Heart right ventricle (tissue), 16 donors: ENCODE results near the gene NUB1. TPM values are rescaled to one million over a fixed set of nuclear protein-coding genes. Genes with fewer than 3 reads are reported as not detected.

Experiments
- ATAC-seq, 8 donors: fragments of 200-7000 bp; cut with Tn5 transposase; one replicate each; pipeline ENCODE4 v1.9.1; 2020; ENCODE audit warnings: mild to moderate bottlenecking in 8 of 8, moderate library complexity in 8 of 8, moderate number of reproducible peaks in 1 of 8
- DNase-seq, 2 donors: peaks; one replicate each; pipeline ENCODE4 v3.0.0-alpha.2; 2020
- H3K27ac ChIP-seq, 10 donors: fragments of 200-600 bp; sonication (generic) in 2 of 10; one replicate each; pipeline versions ENCODE4 v1.5.0 to v1.8.0; 2020 to 2022; ENCODE audit warnings: mild to moderate bottlenecking in 3 of 10
- H3K27me3 ChIP-seq, 7 donors: fragments of 200-600 bp; one replicate each; pipeline ENCODE4 v1.8.0; 2021 to 2022; ENCODE audit warnings: mild to moderate bottlenecking in 2 of 7
- H3K36me3 ChIP-seq, 9 donors: fragments of 200-600 bp; sonication (generic) in 1 of 9; one replicate each; pipeline versions ENCODE4 v1.5.0 to v1.8.0; 2020 to 2022; ENCODE audit warnings: mild to moderate bottlenecking in 2 of 9
- H3K4me1 ChIP-seq, 9 donors: fragments of 200-600 bp; sonication (generic) in 1 of 9; one replicate each; pipeline versions ENCODE4 v1.5.0 to v1.8.0; 2020 to 2022; ENCODE audit warnings: mild to moderate bottlenecking in 4 of 9
- H3K4me3 ChIP-seq, 10 donors: fragments of 200-600 bp; sonication (generic) in 2 of 10; one replicate each; pipeline versions ENCODE4 v1.5.0 to v1.8.0; 2020 to 2022; ENCODE audit warnings: mild to moderate bottlenecking in 7 of 10, moderate library complexity in 2 of 10
- H3K9me3 ChIP-seq, 11 donors: fragments of 200-600 bp in 10 of 11; sonication (generic) in 2 of 11; one replicate each; pipeline versions ENCODE4 v1.5.0 to v1.8.0; 2013 to 2022; ENCODE audit warnings: mild to moderate bottlenecking in 2 of 11, control low read depth in 1 of 11, moderate library complexity in 1 of 11
- WGBS, 2 donors: extraction: QIAGEN DNeasy Blood & Tissue Kit; methylation state at CpG; one replicate each; pipeline ENCODE4 v1.1.7; 2013; ENCODE audit warnings: inconsistent platforms in 1 of 2; 5-methylcytosine and 5-hydroxymethylcytosine counted together
- intact Hi-C, 10 donors: fragments of 100-400 bp; cut with DNase I; formaldehyde crosslinking; loops; one replicate each; pipeline versions ENCODE4 v1.11.1 to v1.14.2; 2022
- polyA plus RNA-seq, 2 donors: library from polyadenylated mRNA; stranded (reverse); fragments of 200-250 nt; gene quantifications; one replicate each; pipeline ENCODE4 v1.2.3, GENCODE V29; 2013
- total RNA-seq, 10 donors: library from RNA; stranded (reverse); fragmentation: NEBNext Ultra II Directional in 3 of 10; extraction: Animal tissue kit (Norgen Biotek cat#: 25700) in 3 of 10; gene quantifications; one replicate each; pipeline versions ENCODE4 v1.2.1 to v1.2.4, GENCODE V29; 2021 to 2023
- TF ChIP-seq, protein P1 (sequence below), 9 donors: fragments of 200-600 bp; sonication (generic) in 2 of 9; IDR thresholded peaks; one replicate each; pipeline versions ENCODE4 v1.5.0 to v1.8.0; 2021 to 2022; ENCODE audit warnings: antibody characterized with exemption in 9 of 9, mild to moderate bottlenecking in 5 of 9, moderate library complexity in 1 of 9
- donor health status: Arrhythmogenic right ventricular cardiomyopathy.
- donor health status: ischemic (EF 13 %, LVEDD 7.1; RV severe dilation, severe dysfunction).
- donor health status: healthy with polysubstance abuse.
- donor health status: DM: no; HTN: yes; CAD: no.
- donor health status: DM: no; HTN: no; CAD: no.
- donor health status: ischemic (EF 25% LVEDD 6.9; RV normal size, moderate dysfunction).
- donor health status: ischemic (EF 25% LVEDD 5.7; RV mildly dilated, moderate dysfunction).
- donor health status: healthy.
- donor health status: DM: yes; HTN: yes; CAD: no.
- donor health status: Ischemic cardiomyopathy.
- donor health status: ischemic (EF 35%, LVEDD 5.7; RV mildly dilated, moderate dysfunction).
- donor health status: nonischemic (EF 11% LVEDD 7.7; RV severe dilation, severe dysfunction).
- donor health status: DM: yes; HTN: yes; CAD: no.
- donor health status: PGD.
- donor health status: ischemic (EF 29% LVEDD 5.4; RV normal size, mild dysfunction).
- donor health status: nonischemic (EF 23%, LVEDD 6.1; RV moderate dilation, normal function).

Gene NUB1
- total and polyA plus RNA-seq, 12 donors: 22.6 to 53.0 (median 41.6) TPM

DNA sequence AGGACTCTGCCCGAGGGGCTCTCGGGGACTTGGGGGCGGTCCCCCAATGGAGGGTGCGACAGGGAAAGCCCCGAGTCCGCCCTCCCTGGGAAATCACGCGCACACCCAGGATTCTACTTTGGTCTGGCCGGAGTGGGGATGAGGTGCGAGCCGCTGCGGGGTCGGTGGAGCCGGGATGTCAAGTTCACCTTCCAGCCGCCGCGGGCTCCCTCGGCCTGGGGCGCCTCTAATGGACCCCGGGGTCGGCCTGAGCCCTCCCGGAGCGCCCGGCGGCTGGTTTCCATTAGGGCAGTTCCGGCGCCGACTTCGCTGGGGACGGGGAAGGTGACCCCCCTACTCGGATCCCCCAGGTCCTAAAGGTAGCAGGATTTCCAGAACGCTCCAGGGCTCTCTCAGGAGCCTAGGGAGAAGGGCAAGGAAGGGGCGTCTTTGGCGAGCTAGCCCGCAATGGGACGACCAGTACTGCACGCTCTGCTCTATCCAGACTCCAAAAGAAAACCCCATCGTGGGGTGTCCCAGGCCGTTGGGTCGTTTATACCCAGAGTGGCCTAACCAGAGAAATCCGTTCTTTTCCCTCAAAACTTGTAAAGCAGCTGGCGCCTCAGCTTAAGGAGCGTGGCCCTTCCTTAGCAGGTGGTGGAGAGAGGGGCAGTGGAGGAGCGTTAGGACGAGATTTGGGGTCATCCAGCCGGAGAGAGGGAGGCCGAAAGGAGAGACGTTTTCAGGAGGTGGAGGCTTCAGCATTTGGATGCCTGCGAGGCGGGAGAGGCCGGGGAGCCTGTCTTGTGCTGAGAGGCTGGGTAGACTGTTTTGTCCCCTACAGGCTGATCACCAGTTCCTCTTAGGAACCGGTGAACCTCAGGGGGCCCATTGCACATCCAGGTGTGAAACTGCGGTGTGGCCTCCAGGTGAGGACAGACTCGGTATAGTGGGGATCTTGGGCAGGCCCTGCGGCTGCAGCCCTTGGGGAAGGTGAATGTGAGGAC lies 69.1 kb downstream of the NUB1 start:
- TF ChIP-seq, protein P1, sequence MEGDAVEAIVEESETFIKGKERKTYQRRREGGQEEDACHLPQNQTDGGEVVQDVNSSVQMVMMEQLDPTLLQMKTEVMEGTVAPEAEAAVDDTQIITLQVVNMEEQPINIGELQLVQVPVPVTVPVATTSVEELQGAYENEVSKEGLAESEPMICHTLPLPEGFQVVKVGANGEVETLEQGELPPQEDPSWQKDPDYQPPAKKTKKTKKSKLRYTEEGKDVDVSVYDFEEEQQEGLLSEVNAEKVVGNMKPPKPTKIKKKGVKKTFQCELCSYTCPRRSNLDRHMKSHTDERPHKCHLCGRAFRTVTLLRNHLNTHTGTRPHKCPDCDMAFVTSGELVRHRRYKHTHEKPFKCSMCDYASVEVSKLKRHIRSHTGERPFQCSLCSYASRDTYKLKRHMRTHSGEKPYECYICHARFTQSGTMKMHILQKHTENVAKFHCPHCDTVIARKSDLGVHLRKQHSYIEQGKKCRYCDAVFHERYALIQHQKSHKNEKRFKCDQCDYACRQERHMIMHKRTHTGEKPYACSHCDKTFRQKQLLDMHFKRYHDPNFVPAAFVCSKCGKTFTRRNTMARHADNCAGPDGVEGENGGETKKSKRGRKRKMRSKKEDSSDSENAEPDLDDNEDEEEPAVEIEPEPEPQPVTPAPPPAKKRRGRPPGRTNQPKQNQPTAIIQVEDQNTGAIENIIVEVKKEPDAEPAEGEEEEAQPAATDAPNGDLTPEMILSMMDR (IDR thresholded peaks at IDR 0.05): no peak
- H3K4me3 ChIP-seq: peak overlapping the region; percentile 31 to 53 (median 48)
- peak in 6 of 8 donors; percentile 14 to 51 (median 44) for ATAC-seq
- intact Hi-C loops: no loop called here
- no peaks in the 10 kb centered on the region for H3K36me3 ChIP-seq
- peaks cover 6 to 85% (median 57%) of the 10 kb centered on the region in 7 donors for H3K27me3 ChIP-seq
- peak overlapping the region in 1 of 10 donors; percentile 58 for H3K27ac ChIP-seq
- H3K4me1 ChIP-seq: peaks cover 3 to 26% (median 21%) of the 10 kb centered on the region in 9 donors
- no peak for DNase-seq
- H3K9me3 ChIP-seq: no peaks in the 10 kb centered on the region
- 22 to 23% methylated on average over 55 of the region's 55 CpGs for WGBS, 2 donors

DNA sequence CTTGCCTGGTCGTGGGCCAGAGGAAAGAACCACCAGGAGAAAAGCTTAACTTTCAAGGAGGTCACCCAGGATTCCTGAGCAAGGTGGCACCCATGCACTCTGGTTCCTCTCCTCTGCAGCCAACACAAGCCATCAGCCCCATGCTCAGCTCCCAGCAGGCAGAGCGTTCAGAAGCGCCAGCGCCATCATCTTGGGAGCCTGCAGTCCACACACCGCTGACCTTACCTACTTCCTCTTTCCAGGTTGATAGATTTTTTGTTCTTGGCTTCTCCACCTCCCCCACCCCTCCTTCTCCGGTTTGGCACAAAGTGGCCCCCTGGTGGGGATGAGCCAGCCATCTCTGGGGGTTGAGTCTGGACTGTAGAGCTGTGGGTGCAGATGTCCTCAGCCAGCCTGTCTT lies 69.9 kb downstream of the NUB1 start:
- Histone ChIP-seq H3K36me3 (no peaks in the 10 kb centered on the region), H3K4me1 (peaks cover 3 to 35% (median 21%) of the 10 kb centered on the region in 9 donors), H3K4me3 (no peak overlapping the region), H3K27ac (no peak overlapping the region), H3K27me3 (peaks cover 6 to 81% (median 57%) of the 10 kb centered on the region in 7 donors), H3K9me3 (no peaks in the 10 kb centered on the region)
- DNase-seq: no peak
- 70 to 74% methylated on average over 6 of the region's 6 CpGs for WGBS, 2 donors
- no peak for ATAC-seq
- intact Hi-C loops: no loop called here
- TF ChIP-seq, protein P1 (IDR thresholded peaks at IDR 0.05): no peak

DNA sequence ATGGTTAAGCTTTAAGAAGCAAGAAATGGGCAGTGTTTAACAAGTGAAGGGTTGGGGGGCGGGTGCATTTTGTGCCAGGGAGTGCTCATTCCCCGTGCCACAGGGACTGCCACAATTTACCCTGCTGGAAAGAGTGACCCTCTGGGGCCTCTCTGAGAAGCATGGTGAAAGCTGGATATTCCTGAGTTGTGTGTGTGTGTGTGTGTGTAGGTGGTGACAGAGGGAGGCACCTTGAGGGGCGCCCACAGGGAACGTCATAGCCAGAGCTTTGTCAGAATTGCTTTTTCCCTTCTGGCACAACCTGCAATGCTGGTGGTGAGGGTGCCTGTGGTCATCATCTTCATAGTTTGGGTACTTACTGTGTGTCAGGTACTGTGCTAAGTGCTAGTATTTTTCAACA lies 70.7 kb downstream of the NUB1 start:
- no peak for DNase-seq
- no peak for ATAC-seq
- no peak overlapping the region for H3K4me3 ChIP-seq
- intact Hi-C loops: no loop called here
- H3K9me3 ChIP-seq: no peaks in the 10 kb centered on the region
- H3K4me1 ChIP-seq: peaks cover 3 to 43% (median 21%) of the 10 kb centered on the region in 9 donors
- whole genome bisulfite sequencing, 2 donors: 73 to 75% methylated on average over 4 of the region's 4 CpGs
- peaks cover 6 to 78% (median 57%) of the 10 kb centered on the region in 7 donors for H3K27me3 ChIP-seq
- TF ChIP-seq, protein P1 (IDR thresholded peaks at IDR 0.05): no peak
- H3K36me3 ChIP-seq: no peaks in the 10 kb centered on the region
- no peak overlapping the region for H3K27ac ChIP-seq

GRCh38 chr7:151413241-151413640 lies 71.6 kb downstream of the NUB1 start:
- Histone ChIP-seq H3K9me3 (no peaks in the 10 kb centered on the region), H3K36me3 (no peaks in the 10 kb centered on the region), H3K4me3 (no peak overlapping the region), H3K27ac (no peak overlapping the region), H3K4me1 (peaks cover 3 to 46% (median 21%) of the 10 kb centered on the region in 9 donors), H3K27me3 (peaks cover 6 to 70% (median 51%) of the 10 kb centered on the region in 7 donors)
- DNase-seq (no peak), ATAC-seq (no peak)
- intact Hi-C loops: no loop called here
- 88 to 91% methylated on average over 4 of the region's 4 CpGs for WGBS, 2 donors
- TF ChIP-seq, protein P1 (IDR thresholded peaks at IDR 0.05): no peak
